ENCODE data around the gene GRM5. TPM values are rescaled to one million over a fixed set of nuclear protein-coding genes. Genes with fewer than 3 reads are reported as not detected.

The GRM5 gene
- total RNA-seq, 1 donor from 2014 or later: 0.17 TPM

- no peaks in the 10 kb centered on the region for H3K4me1 Mint-ChIP-seq (ENCODE audit: unreplicated experiment)
- DNase-seq (ENCODE audit: extremely low spot score, unreplicated experiment): no peak
- no peaks in the 10 kb centered on the region for H3K9me3 Mint-ChIP-seq
- no peak overlapping the region for H3K27ac Mint-ChIP-seq
- no peak for TF ChIP-seq CTCF (conservative IDR thresholded peaks at IDR 0.05)
- H3K36me3 Mint-ChIP-seq: no peaks in the 10 kb centered on the region
- H3K4me3 Mint-ChIP-seq: no peak overlapping the region
- peaks cover 7% of the 10 kb centered on the region for H3K27me3 Mint-ChIP-seq
Observed at GRCh38 chr11:88576741-88577140, 489.0 kb downstream of the GRM5 start.

- DNase-seq (ENCODE audit: extremely low spot score, unreplicated experiment): no peak
- no peaks in the 10 kb centered on the region for H3K36me3 Mint-ChIP-seq
- no peak for TF ChIP-seq CTCF (conservative IDR thresholded peaks at IDR 0.05)
- H3K27me3 Mint-ChIP-seq: peaks cover 6% of the 10 kb centered on the region
- no peak overlapping the region for H3K4me3 Mint-ChIP-seq
- no peak overlapping the region for H3K27ac Mint-ChIP-seq
- H3K9me3 Mint-ChIP-seq: no peaks in the 10 kb centered on the region
- H3K4me1 Mint-ChIP-seq (ENCODE audit: unreplicated experiment): no peaks in the 10 kb centered on the region
Observed at GRCh38 chr11:88575916-88576315, 489.9 kb downstream of the GRM5 start.

- no peak overlapping the region for H3K27ac Mint-ChIP-seq
- peaks cover 14% of the 10 kb centered on the region for H3K27me3 Mint-ChIP-seq
- TF ChIP-seq CTCF (conservative IDR thresholded peaks at IDR 0.05): no peak
- no peak overlapping the region for H3K4me3 Mint-ChIP-seq
- no peaks in the 10 kb centered on the region for H3K4me1 Mint-ChIP-seq (ENCODE audit: unreplicated experiment)
- no peaks in the 10 kb centered on the region for H3K9me3 Mint-ChIP-seq
- no peaks in the 10 kb centered on the region for H3K36me3 Mint-ChIP-seq
- no peak for DNase-seq (ENCODE audit: extremely low spot score, unreplicated experiment)
Observed at GRCh38 chr11:88569342-88569741, 496.4 kb downstream of the GRM5 start.

GRCh38 chr11:88555829-88556202 is 510.0 kb downstream of the GRM5 start:
- no peak overlapping the region for H3K27ac Mint-ChIP-seq
- H3K27me3 Mint-ChIP-seq: peaks cover 3% of the 10 kb centered on the region
- no peaks in the 10 kb centered on the region for H3K9me3 Mint-ChIP-seq
- no peak overlapping the region for H3K4me3 Mint-ChIP-seq
- TF ChIP-seq CTCF (conservative IDR thresholded peaks at IDR 0.05): no peak
- DNase-seq (ENCODE audit: extremely low spot score, unreplicated experiment): no peak
- H3K4me1 Mint-ChIP-seq (ENCODE audit: unreplicated experiment): no peaks in the 10 kb centered on the region
- H3K36me3 Mint-ChIP-seq: no peaks in the 10 kb centered on the region

- TF ChIP-seq CTCF (conservative IDR thresholded peaks at IDR 0.05): no peak
- Mint-ChIP-seq H3K4me1 (ENCODE audit: unreplicated experiment) (no peaks in the 10 kb centered on the region), H3K36me3 (no peaks in the 10 kb centered on the region), H3K9me3 (no peaks in the 10 kb centered on the region), H3K27me3 (peaks cover 3% of the 10 kb centered on the region), H3K4me3 (no peak overlapping the region), H3K27ac (no peak overlapping the region)
- DNase-seq (ENCODE audit: extremely low spot score, unreplicated experiment): no peak
Observed at GRCh38 chr11:88555018-88555828, 510.6 kb downstream of the GRM5 start.
